Suppressor macrophage treated with lipopolysaccharide for 4 hours (primary cell): ENCODE measurements around the gene CFAP97D1.

Source experiments
- DNase-seq: peaks from one replicate; pipeline ENCODE4 v3.0.0-alpha.2; 2020

The CFAP97D1 gene

DNA sequence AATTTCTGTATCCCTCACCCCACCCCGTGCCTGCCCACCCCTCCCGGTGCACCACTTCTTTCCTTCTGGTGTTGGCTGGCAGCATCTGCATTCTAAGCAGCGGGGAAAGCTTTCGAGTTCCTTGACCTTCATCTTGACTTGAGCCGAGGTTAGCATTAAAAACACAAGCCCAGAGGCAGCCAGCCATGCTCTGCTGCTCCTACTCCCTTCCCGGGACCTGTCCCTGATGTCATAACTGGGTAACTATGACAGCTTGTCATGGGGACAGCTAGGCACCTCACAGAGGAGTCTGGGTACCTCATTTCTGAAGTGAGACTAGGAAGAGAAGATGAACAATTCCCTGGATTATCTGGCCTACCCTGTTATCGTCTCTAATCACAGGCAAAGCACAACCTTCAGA is at the start of gene CFAP97D1:
CFAP97D1 (plus strand) TSS at position 301 of the 400 bp plus-strand sequence; CDS start at position 329, 28 bp downstream.
- no peak for DNase-seq

DNA sequence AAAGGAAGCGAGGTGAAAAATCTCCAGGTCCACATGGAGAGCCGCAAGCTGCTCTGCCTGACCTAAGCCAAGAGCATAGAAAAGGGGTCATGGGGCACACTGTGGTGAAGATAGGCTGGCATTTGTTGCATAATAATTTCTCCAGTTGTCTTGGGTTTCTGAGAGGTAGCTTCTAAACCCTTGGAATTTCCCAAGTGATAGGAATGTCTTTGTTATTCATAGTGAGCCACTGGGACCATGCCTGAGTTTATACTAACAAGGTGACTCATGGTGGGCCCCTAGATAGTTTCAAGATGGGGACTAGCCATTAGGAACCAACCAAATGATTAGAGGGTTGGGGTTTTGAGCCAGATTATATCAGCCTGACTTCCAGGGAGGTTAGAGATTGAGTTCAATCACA is 47.3 kb upstream of the CFAP97D1 start:
- no peak for DNase-seq

DNA sequence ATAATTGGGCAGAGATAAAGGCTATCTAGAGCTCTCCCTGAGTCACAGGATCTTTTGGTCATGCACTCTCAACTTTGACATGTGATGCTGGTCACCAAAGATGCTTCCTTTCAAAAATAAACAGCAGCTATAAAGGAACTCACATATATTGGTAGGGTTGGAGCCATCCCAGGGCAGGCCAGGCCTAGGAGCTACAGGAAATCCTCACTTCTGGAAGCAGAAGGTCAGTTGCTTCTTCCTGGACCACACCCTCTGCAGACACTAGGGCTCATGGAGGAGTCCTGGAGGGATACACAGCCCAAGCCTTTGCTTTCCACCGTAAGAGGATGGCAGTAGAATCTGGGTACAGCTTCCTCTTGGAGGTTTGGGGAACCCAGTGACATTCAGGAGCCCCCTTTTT is 46.3 kb upstream of the CFAP97D1 start:
- DNase-seq, result no peak

DNA sequence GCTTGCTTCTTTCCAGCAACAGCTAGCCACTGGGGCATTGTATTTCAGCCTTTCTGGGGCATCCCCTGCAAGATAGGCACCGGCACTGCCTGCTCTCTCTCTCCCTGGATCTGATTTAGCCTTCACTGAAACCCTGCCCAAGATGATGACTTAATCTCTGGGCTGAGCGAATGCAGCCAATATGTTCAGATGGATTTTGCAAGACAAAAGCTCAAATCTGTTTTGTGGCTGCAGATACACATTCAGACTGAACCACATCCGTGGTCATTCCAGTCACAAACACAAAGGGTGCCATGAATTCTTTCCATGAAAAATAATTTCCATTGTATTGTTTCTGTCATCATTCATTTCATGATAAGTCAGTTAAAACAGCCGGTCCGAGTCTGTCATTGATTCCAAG is 45.9 kb upstream of the CFAP97D1 start:
- no peak for DNase-seq

DNA sequence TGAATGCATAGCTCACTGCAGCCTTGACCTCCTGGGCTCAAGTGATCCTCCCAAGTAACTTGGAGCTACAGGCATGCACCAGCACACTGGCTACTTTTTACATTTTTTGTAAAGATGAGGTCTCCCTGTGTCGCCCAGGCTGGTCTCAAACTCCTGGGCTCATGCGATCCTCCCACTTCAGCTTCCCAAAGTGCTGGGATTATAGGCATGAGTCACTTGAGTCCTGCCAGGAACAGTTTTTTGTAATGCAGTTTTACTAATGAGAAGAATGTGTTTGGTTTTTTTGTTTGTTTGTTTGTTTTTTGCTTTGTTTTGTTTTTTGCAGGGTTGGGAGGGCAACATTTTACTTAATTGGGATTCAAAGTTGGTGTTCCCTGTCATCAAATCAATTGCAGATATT is 43.8 kb upstream of the CFAP97D1 start:
- no peak for DNase-seq

DNA sequence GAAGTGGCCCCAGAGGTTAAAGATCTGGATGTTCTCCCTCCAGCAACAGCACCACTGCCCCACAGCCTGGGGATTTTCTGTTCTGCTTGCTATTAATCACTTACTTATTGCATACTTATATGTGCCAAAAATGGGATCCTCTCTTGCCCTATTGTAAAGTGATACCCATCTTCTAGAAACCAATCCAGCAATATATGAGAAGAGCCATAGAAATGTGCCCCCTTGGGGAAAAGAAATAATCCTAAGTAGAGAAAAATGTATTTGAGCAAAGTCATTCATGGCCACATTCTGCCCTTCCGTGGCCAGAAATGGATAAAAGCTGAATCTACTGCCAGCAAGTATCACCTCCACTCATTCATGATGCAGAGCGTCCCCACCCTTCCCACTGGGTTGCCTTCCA is 42.5 kb upstream of the CFAP97D1 start:
- DNase-seq, result no peak

DNA sequence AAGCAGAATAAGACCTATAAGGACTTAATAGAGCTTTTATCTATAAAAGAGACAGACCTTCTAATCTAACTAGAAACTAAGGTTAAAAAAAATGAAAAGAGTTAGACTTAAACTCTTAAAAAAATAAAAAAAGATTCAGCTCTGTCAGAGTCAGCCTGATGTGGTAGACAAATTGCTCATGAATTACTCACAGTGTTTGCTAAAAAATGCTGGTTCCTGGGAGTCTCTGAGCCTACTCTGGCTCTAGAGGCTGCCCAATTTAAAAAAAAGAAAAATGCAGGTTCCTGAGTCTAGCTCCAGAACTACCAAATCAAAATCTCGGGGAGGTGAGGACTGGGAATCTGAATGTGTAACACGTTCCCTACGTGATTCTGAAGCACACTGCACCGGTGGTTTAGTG is 39.7 kb upstream of the CFAP97D1 start:
- no peak for DNase-seq

DNA sequence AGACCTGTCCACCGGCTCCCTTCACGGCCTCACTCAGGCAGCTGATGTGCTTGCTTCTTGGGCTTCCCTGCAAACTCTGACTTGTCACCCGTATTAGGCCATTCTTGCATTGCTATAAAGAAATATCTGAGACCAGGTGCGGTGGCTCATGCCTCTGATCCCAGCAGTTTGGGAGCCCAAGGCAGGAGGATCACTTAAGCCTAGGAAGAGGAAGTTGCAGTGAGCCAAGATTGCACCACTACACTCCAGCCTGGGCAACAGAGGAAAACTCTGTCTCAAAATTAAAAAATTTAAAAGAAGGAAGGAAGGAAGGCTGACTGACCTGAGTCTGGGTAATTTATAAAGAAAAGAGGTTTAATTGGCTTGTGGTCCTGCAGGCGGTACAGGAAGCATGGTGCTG is 38.6 kb upstream of the CFAP97D1 start:
- DNase-seq, result no peak

DNA sequence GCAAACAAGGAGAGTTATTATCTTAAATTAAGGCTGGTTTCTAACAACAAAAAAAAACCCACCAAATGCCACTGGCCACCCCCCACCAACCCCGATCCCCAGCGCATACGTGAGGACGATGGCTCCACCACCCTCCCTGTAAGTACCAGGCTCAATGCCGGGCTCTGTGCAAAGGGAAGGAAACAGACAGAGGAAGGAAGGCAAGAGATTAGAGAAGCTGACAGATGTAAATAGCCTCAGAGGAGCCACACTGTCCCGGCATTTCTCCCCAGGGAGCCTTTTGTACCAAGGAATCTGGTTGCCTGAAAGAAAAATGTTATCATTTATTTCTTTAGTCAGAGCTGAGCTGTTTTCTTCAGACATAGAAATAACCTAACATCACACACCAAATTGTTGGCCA is 34.7 kb upstream of the CFAP97D1 start:
- no peak for DNase-seq

DNA sequence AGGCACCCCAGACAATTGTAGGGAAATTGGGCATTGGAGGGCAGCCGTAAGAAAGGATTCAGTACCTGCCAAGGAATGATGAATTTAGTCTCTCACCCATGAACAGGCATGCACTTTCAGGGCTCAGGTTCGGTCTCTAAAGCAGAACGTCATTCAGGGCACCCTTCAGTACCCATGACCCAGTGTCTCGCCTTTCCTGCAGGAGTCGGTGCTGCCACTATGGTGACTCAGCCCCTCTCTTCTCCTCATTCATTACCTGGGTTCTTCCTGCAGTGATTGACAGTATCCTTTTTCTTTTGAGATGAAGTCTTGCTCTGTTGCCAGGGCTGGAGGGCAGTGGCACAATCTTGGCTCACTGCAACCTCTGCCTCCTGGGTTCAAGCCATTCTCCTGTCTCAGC is 30.1 kb upstream of the CFAP97D1 start:
- DNase-seq, result no peak

DNA sequence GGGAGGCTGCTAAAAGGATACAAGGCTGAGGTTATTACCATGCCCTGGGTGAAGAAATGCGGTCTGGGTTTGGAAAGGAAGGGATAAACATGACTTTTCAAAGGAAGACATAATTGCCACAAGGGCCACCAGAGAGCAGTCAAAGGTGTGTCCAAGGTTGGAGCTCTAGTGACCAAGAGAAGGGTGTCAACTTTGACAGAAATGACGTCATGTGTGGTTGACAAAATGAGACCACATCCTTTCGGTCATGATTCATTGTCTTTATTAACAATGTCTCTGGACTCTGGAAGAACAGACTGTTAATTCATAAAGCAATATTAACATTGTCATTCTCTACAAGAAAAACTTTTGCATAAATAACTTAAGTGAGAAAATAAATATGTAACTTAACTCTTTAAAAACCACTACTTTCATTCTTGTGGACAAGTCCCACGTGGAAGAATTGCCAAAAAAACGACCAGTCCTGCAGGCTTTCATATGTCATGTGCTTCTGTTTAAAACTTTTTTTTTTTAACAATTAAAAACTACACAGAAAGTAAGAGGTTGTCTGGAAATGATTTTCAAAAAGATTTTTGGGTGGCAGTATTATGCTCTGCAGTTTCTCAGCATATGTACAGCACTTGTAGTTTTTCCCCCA is 26.6 kb upstream of the CFAP97D1 start:
- DNase-seq, result peak; percentile 46

DNA sequence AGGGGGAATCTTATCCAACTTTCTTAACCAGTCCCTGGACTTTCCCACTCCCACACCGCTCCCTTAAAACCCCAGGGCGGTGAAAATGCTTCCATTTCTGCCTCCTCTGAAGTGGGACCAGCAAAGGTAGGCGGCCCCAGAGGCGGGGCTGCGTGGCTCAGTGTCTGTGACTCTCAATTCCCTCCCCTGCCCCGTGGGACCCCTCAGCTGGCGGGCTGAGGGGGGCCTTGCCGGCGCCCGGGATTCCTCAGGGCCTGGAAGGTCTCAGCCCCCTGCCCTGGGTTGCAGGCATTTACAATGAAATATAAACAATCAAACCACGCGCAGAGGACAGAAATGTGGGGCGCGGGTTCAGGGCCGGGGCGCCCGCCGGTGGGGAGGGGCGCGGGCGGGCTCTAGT is 25.3 kb upstream of the CFAP97D1 start:
- no peak for DNase-seq

DNA sequence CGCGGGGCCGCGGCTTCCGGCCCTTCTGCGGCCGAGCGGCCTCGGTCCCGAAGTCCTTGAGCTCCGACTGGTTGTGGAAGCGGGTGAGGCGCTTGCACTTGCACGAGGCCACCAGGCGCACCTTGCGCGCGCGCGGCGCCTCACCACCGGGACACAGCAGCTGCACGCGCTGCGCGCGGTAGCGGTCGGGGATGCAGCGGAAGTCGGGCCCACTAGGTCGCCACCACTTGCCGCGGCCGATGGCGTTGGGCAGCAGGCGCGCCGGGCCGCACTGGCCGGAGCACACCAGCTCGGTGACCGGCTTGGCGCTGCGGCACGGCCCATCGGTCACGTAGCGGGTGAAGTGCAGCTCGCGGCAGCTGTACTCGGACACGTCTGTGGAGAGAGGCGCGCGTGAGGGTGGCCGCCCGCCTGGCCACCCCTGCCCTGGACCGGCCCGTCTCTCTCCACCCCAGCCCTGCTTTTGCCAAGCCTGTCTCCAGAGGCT is 24.8 kb upstream of the CFAP97D1 start:
- DNase-seq, result no peak

DNA sequence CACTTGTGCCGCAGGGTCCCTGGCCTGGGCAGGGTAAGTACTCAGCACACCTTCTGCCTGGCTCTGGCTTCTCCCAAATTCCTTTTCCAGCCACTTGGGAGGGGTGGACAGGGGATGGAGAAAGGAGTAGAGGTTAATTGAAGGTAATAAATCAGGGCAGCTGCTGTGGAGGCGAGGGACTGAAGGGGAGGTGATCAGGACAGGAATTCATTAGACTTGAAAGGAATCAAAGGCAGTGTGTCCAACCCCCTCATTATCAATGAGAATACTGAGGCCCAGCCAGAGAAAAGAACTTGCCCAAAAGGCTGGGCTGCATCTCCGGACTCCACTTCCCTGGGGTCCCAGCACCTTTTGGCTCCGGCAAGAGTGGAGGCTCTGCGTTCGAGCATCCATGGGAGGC is 24.0 kb upstream of the CFAP97D1 start:
- no peak for DNase-seq

DNA sequence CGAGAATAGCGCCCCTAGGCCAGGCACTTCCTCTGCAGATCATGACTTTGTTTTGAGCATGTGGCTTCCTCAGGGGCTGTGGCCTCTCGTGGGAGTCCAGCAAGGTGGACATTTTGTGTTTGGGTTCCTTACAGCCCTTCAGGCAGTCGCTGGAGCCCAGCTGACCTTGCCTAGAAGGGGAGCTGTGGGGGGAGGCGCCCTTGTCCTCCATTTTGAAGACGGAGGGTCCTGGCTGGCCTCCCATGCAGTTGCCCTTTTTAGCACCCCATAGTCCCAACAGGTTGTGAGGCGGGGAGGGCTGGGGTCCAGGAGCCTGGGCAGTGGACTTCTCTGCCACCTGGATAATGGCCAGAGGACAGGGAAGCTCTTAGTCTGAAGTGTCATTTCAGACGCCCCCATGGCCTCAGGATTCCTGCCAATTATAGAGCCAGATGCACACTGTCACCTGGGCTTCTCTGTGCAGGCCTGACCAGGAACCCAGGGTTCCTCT is 23.0 kb upstream of the CFAP97D1 start:
- DNase-seq, result no peak

DNA sequence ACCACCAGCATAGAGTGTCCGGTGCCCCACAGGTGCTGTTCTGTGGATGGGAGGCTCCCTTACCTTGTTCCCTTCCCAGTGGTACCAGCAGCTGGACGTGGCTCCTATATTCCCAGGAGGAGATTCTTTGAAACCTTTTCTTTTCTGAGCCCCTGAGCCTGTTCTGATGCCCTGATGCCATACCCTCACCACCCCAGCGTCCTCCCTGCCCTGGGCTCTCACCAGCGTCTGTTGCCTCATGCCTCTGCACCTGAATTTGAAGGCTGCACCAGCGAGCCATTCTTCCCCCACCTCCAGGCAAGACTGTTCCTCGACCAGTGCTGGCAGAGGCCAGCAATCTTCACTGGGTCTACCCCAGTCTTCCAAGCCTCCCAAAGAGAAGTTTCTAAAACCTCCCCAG is 22.1 kb upstream of the CFAP97D1 start:
- no peak for DNase-seq

DNA sequence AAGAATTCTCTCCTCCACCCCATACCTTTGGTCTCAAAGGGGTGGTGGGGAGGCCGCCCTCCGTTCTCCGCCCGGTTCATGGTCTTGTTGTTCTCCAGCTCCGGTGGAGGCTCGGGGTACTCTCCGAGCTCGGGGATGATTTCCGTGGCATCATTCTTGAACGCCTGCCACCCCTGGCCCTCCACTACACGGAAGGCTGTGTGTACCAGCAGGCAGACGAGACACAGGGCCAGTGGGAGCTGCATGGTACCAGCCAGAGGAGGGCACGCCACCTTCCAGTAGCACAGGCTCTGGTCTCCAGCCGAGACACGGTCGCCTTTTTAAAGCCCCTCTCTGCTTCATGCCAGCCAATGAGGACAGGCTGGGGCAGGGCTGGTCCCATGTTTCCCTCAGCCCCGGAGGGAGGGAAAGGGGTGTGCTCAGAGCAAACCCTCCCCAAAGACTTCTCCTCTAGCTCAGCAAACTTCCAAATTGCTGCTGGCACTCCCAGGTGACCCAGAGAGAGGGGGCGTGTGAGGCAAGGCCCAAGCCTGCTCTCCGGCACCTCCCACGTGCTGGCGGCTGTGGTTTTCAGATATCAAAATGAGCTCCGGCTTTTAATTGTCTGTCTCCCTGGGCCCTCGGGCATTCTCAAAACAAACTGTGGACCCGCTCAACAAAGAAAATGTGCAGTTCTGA is 21.6 kb upstream of the CFAP97D1 start, which contains the start of gene SOST:
SOST (minus strand) TSS at position 295 of the 678 bp plus-strand sequence; CDS start at position 245, 50 bp downstream.
- no peak for DNase-seq

DNA sequence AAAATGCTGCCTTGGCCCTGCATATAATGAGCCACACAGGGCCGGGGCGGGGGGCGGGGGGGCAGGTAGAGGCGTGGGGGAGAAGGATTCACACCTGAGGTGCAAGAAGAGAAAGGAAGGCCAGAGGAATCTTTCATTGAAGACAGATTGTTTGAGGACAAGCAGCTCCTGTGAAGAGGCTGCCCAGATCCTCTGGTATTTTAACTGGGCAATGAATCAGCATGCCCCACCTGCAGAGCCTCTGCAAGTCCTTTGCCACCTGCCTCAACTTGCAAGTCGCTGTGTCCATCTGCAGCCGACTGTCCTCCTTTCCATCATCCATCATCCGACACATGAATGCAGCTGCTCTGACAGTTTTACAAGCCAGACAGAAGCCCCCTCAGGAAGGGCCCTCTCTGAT is 20.4 kb upstream of the CFAP97D1 start:
- DNase-seq, result no peak

DNA sequence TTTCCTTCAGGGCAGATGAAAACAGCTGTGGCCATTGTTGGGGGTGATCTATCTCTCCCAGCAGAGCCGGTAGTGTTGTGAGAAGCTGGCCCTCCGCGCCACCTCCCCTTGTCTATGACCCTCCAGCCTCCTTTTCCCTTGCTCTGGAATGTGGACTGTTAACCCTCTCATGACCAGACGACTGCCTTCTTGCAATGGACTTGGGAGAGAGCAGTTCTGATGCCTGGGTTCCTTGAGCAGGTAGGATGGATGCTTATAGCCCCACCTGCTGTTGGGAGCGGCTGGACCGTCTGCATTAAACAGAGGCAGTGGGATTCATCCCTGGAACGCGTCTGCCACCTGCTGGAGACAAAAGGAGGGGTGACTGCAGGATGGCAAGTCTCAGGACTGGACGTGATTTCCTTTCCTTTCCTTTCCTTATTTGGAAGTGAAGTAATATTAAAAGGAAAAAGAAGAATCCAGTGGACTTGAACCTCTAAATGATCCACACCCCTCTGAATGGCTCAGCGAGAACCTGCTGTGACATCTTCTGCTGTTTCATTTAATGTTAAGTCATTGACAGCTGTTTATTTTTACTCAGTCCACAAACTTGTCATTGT is 19.9 kb upstream of the CFAP97D1 start:
- DNase-seq, result peak; percentile 94

DNA sequence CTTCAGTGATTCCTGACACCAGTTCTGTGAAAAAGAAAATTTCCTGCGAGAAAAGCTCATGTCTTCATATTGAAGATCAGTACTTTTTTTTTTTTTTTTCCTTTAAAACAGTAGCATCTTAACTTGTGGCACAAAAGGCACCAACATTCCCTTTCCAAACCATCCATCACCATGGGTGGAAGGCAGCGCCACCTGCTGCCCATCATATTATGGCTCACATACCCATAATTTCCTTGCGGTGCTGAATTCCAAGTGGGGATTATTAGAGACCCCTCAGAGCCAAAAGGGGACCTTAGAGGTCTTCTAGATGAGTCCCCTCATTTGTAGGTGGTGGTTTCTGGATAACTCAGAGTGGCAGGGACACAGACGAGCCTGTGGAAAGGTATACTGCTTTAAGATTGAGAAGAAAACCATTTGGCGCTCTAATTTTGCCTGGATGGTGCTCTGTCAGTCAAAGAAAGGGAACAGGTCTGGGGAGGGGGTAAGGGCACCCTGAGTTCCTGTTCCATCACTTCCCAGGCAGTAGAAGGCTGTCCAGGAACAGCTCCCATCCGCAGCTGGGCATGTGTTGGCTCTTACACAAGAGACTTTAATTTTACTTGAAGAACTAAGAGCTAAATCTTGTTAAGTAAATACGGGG is 13.7 kb upstream of the CFAP97D1 start:
- peak; percentile 74 for DNase-seq

DNA sequence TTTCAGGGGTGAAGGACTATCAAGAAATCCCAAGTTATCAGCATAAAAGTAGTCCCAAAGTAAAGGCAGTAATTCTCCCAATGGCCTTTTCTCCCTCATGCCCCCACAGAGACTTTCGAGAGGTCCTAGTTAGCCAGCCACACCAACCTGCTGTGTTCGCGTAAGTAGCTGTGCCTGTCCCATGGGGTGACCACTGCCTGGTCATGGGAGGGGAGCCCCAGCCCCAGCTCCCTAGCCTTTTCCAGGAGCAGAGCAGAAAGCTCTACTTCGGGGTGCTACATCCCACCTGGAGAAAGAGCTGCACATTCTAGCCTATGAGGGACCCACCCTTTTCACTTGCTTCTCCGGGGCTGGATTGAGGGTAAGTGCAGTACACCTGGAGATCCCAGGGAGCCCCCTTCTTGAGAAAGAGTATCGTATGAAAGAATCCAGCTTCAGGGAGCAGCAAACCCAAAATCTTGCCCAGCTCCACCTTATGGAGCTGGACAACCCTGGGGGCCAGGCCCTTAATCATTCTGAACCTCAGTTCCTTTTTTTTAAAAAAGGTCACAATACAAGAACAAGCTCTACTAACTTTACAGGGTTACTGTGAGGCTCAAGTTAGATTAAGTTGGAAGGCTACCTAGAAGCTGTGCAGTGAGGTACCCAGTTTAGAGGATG is 13.1 kb upstream of the CFAP97D1 start:
- DNase-seq, result no peak

DNA sequence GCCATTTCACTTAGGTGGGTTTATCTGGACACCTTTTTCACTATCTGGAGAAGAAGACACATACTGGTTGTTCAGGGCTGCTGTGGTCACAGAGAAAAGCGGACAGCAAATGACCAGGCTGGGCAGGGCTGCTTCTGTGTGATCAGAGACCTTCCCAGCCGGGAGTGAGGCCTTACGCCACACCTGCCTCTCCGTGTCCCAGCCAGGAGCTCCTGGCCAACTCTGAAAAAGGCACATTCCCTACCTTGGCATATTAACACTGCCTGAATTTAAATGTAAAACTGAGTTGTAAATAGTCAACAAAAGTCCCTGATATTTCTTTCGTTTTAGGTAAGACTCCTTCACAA is 12.5 kb upstream of the CFAP97D1 start:
- no peak for DNase-seq

DNA sequence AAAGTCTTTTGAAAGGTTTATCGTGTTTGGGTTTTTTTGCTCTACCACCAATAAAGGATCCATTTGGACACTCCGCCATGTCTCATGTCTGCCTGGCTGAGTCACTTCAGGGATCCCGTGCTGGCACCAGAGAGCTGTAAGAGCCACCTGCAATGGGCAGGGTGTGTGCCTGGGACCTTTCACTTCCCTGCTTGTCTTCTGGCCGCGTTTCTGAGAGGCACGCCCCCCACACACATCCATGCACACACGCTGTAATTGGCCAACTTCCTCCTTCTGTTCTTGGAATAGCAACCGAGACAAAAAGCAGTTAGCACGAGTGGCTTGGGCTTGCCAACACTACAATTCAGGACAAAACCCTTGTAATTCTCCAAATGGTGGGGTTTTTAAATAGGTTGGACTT is 11.9 kb upstream of the CFAP97D1 start:
- DNase-seq, result peak; percentile 89
